Panc1 (cell line): ENCODE measurements around the gene RAB8A. TPM values are rescaled to one million over a fixed set of nuclear protein-coding genes. Genes with fewer than 3 reads are reported as not detected.

ENCODE experiments used
- ATAC-seq: fragments of 200-7000 bp; cut with Tn5 transposase; 2 replicates; pipeline ENCODE4 v1.9.1; 2020; ENCODE audit warnings: mild to moderate bottlenecking, moderate library complexity
- BruUV-seq: library from RNA; stranded (reverse); fragments of 400-500 nt; replicated peaks from 2 replicates; lab custom pipeline; 2021; lab: Mats Ljungman, UMichigan
- CTCF ChIA-PET: fragments of 300-600 bp; sonication (Branson Sonifier 250); formaldehyde crosslinking; loops from one replicate; lab custom pipeline; 2022; ENCODE audit warnings: antibody characterized with exemption; lab: Charles Lee
- POLR2A ChIA-PET: fragments of 300-600 bp; sonication (Branson Sonifier 250); formaldehyde crosslinking; loops from one replicate; lab custom pipeline; 2022; ENCODE audit warnings: antibody characterized with exemption; lab: Charles Lee
- DNase-seq: peaks from one replicate; pipeline ENCODE4 v3.0.0-alpha.2; 2010; ENCODE audit warnings: low read depth, low spot score
- H3K27ac ChIP-seq: 2 replicates; pipeline ENCODE4 v1.5.1; 2011; ENCODE audit warnings: mild to moderate bottlenecking, low read length, inconsistent platforms
- H3K27me3 ChIP-seq: fragments of 200-500 bp; sonication (Bioruptor generic); 2 replicates; pipeline ENCODE4 v1.6.0; 2014; ENCODE audit warnings: low read length, inconsistent platforms; ENCODE audit not compliant: control insufficient read depth, insufficient read depth
- H3K36me3 ChIP-seq: fragments of 200-500 bp; sonication (Bioruptor generic); 2 replicates; pipeline ENCODE4 v1.5.1; 2014; ENCODE audit warnings: inconsistent platforms, mild to moderate bottlenecking, low read length, moderate library complexity; ENCODE audit not compliant: control insufficient read depth, insufficient read depth
- H3K4me1 ChIP-seq: 2 replicates; pipeline ENCODE4 v1.5.1; 2011; ENCODE audit warnings: inconsistent platforms, mild to moderate bottlenecking, low read length, moderate library complexity; ENCODE audit not compliant: control insufficient read depth, insufficient read depth
- H3K4me3 ChIP-seq, 2 experiments: 2 replicates each; pipeline ENCODE4 v1.5.1; 2011 to 2012; ENCODE audit warnings: low read depth in 2 of 2, low read length in 2 of 2, mild to moderate bottlenecking in 2 of 2, inconsistent platforms in 1 of 2, moderate library complexity in 1 of 2
- H3K9me3 ChIP-seq: fragments of 200-500 bp; sonication (Bioruptor generic); 2 replicates; pipeline ENCODE4 v1.5.1; 2014; ENCODE audit warnings: low read depth, mild to moderate bottlenecking, inconsistent platforms, low read length, moderate library complexity; ENCODE audit not compliant: control insufficient read depth, insufficient read depth
- POLR2AphosphoS5 ChIP-seq: IDR thresholded peaks from 2 replicates; pipeline ENCODE4 v1.6.1; 2012; ENCODE audit warnings: mild to moderate bottlenecking, low read depth, low read length, moderate library complexity
- SIN3A ChIP-seq: IDR thresholded peaks from 2 replicates; pipeline ENCODE4 v1.6.1; 2012; ENCODE audit warnings: low read depth, mild to moderate bottlenecking, low read length, moderate library complexity, borderline replicate concordance; ENCODE audit not compliant: insufficient read depth
- TCF7L2 ChIP-seq: IDR thresholded peaks from 2 replicates; pipeline ENCODE4 v1.6.1; 2011; ENCODE audit warnings: mild to moderate bottlenecking, low read depth, low read length, inconsistent platforms
- in situ Hi-C: cut with HindIII; loops from 2 replicates; pipeline ENCODE4 v1.10.0; 2016; ENCODE audit warnings: low sequenced_read_pairs, low pct_unique_long_range_greater_than_20kb
- intact Hi-C: fragments of 100-400 bp; cut with micrococcal nuclease; formaldehyde crosslinking; loops from one replicate; pipeline ENCODE4 v1.10.0; 2022; ENCODE audit not compliant: unreplicated experiment
- total RNA-seq: library from RNA; stranded (reverse); gene quantifications from one replicate; pipeline ENCODE4 v1.2.1, GENCODE V29; 2021; ENCODE audit not compliant: unreplicated experiment
- TF ChIP-seq, protein P1 (sequence below): fragments of 450-650 bp; IDR thresholded peaks from 2 replicates; pipeline ENCODE4 v1.5.1; 2017; ENCODE audit warnings: mild to moderate bottlenecking
- TF ChIP-seq, protein P2 (sequence below), 2 experiments: IDR thresholded peaks; 2 replicates each; pipeline ENCODE4 v1.6.1; 2011 to 2012; ENCODE audit warnings: low read depth in 2 of 2, control low read depth in 1 of 2, low read length in 1 of 2, mild to moderate bottlenecking in 1 of 2, moderate library complexity in 1 of 2; ENCODE audit not compliant: insufficient read depth in 1 of 2

Gene RAB8A
- total RNA-seq, 1 experiment from 2014 or later: 75.8 TPM

DNA sequence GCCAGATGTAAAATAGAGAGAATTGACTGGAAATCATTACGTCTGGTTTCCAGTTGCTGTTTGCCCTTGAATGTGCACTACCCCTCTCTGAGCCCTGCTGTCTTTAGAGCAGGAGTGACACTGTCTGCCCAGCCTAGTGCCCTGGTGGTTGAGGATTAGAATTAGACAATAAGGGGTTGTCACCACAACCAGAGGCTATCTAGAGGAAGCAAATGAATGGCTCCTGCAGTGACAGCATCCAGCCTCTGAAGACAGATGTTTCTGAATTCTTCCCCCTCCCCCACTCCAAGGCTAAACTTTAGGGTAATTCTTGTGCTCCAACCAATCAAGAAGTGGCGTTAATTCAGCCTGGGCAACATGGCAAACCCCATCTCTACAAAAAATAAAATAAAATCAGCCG is 2.0 kb downstream of the RAB8A start:
- in situ Hi-C loops (no loop called here), intact Hi-C loops (no loop called here)
- no peaks in the 10 kb centered on the region for H3K27me3 ChIP-seq
- ChIA-PET CTCF (no interaction called here), POLR2A (no interaction called here)
- DNase-seq: no peak
- no peak overlapping the region for H3K4me3 ChIP-seq
- H3K9me3 ChIP-seq: no peaks in the 10 kb centered on the region
- TF ChIP-seq, protein P1, sequence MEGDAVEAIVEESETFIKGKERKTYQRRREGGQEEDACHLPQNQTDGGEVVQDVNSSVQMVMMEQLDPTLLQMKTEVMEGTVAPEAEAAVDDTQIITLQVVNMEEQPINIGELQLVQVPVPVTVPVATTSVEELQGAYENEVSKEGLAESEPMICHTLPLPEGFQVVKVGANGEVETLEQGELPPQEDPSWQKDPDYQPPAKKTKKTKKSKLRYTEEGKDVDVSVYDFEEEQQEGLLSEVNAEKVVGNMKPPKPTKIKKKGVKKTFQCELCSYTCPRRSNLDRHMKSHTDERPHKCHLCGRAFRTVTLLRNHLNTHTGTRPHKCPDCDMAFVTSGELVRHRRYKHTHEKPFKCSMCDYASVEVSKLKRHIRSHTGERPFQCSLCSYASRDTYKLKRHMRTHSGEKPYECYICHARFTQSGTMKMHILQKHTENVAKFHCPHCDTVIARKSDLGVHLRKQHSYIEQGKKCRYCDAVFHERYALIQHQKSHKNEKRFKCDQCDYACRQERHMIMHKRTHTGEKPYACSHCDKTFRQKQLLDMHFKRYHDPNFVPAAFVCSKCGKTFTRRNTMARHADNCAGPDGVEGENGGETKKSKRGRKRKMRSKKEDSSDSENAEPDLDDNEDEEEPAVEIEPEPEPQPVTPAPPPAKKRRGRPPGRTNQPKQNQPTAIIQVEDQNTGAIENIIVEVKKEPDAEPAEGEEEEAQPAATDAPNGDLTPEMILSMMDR: no peak
- TF ChIP-seq TCF7L2: no peak
- TF ChIP-seq SIN3A: no peak
- TF ChIP-seq, protein P2, sequence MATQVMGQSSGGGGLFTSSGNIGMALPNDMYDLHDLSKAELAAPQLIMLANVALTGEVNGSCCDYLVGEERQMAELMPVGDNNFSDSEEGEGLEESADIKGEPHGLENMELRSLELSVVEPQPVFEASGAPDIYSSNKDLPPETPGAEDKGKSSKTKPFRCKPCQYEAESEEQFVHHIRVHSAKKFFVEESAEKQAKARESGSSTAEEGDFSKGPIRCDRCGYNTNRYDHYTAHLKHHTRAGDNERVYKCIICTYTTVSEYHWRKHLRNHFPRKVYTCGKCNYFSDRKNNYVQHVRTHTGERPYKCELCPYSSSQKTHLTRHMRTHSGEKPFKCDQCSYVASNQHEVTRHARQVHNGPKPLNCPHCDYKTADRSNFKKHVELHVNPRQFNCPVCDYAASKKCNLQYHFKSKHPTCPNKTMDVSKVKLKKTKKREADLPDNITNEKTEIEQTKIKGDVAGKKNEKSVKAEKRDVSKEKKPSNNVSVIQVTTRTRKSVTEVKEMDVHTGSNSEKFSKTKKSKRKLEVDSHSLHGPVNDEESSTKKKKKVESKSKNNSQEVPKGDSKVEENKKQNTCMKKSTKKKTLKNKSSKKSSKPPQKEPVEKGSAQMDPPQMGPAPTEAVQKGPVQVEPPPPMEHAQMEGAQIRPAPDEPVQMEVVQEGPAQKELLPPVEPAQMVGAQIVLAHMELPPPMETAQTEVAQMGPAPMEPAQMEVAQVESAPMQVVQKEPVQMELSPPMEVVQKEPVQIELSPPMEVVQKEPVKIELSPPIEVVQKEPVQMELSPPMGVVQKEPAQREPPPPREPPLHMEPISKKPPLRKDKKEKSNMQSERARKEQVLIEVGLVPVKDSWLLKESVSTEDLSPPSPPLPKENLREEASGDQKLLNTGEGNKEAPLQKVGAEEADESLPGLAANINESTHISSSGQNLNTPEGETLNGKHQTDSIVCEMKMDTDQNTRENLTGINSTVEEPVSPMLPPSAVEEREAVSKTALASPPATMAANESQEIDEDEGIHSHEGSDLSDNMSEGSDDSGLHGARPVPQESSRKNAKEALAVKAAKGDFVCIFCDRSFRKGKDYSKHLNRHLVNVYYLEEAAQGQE (IDR thresholded peaks at IDR 0.05; ENCODE audit: insufficient read depth in 1 of 2, low read depth in 2 of 2, low read length in 1 of 2): no peak
- TF ChIP-seq POLR2AphosphoS5: no peak
- H3K27ac ChIP-seq: no peak overlapping the region
- BruUV-seq: no TSS peak
- ATAC-seq: no peak
- no peaks in the 10 kb centered on the region; the same call in 1 of the 2 replicates for H3K36me3 ChIP-seq
- H3K4me1 ChIP-seq: peaks cover 5% of the 10 kb centered on the region; the same call in 1 of the 2 replicates

DNA sequence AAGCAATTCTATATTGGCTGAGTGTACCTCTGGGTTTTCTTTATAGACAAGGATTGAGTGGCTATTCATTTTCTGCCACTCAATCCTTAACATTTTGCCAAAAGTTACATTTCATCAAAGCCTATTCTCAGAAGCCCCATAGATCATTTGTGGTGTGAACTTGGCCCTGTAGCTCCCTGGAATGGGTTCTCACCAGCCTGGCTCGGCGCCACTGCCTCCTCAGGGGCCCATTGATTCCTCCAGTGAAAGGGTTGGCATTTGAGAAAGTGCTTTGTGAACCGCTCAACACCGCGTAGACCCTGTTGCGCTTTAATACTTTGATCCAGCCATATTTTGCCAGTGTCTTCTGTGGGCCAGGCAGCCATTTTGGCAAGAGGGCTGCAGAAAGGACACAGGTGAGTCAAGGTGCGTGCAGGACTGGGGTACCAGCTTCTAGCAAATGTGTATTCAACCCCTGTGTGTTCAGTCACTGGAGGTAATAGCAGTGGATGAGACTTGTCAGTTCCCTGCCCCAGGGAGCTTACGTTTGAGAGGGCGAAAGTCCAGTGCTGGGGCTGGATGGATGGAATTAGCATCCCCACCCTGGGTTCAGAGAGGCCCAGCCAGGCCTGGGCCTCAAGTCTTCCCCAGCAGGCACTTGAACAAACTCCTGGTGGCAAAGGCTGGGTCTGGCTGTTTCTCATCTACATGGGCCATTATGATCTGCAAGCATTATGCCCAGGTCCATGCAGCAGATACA is 3.8 kb downstream of the RAB8A start:
- no TSS peak for BruUV-seq
- Histone ChIP-seq H3K4me1 (peaks cover 5% of the 10 kb centered on the region; the same call in 1 of the 2 replicates), H3K36me3 (no peaks in the 10 kb centered on the region; the same call in 1 of the 2 replicates), H3K4me3 (no peak overlapping the region), H3K27me3 (no peaks in the 10 kb centered on the region), H3K9me3 (no peaks in the 10 kb centered on the region), H3K27ac (no peak overlapping the region)
- intact Hi-C loops (no loop called here), in situ Hi-C loops (no loop called here)
- ChIA-PET POLR2A (no interaction called here), CTCF (no interaction called here)
- ATAC-seq (no peak), DNase-seq (no peak)
- TF ChIP-seq, protein P2 (IDR thresholded peaks at IDR 0.05; ENCODE audit: insufficient read depth in 1 of 2, low read depth in 2 of 2, low read length in 1 of 2): no peak
- TF ChIP-seq TCF7L2: no peak
- TF ChIP-seq POLR2AphosphoS5: no peak
- TF ChIP-seq, protein P1: no peak
- TF ChIP-seq SIN3A: no peak
